8988T (cell line): ENCODE results near the gene GPRIN1.
"Not testable (repeated sequence)": the region's sequence is repeated elsewhere in the genome, so short reads cannot be mapped to it uniquely, and the experiment has no call there.

Source experiments
- DNase-seq: peaks from one replicate; pipeline ENCODE4 v3.0.0; 2011

GPRIN1 gene

GRCh38 chr5:176564002-176564401 lies 46.0 kb downstream of the GPRIN1 start:
- no peak for DNase-seq

DNA sequence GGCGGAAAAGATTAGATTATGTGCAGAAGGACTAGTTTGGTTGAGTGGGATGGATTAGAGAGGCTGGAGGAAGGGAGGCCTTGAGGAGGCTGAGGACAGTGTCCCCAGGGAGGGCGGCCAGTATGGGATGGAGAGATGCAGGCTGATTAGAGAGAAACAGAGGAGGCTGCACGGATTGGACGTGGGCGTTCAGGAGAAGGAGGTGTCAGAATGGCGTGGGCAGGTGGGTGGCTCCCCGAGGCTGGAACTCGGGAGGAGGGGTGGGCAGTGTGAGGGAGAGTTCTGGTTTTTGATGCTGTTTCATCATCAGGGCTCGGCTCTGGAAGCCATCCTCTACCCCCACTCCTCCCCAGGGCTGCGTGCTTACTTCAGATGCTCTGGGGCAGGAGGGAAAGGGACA lies 47.8 kb downstream of the GPRIN1 start:
- no peak for DNase-seq

DNA sequence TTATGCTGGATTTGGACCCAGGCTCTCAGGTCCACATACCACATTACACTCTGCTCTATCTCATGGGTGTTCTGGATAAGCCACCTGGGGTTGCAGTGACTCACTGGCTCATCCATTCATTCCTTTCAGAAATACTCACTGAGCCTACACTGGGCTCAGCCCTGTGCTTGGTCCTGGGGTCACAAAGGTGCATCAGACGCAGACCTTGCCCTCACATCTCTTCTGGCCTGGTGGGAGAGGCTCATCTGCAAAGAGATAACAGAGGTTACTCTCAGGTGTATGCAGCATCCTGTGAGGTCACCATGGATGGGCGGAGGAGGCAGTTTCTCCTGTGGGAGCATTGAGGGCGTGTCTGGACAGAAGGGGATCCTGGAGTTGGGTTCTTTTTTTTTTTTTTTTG lies 48.7 kb downstream of the GPRIN1 start:
- no peak for DNase-seq

DNA sequence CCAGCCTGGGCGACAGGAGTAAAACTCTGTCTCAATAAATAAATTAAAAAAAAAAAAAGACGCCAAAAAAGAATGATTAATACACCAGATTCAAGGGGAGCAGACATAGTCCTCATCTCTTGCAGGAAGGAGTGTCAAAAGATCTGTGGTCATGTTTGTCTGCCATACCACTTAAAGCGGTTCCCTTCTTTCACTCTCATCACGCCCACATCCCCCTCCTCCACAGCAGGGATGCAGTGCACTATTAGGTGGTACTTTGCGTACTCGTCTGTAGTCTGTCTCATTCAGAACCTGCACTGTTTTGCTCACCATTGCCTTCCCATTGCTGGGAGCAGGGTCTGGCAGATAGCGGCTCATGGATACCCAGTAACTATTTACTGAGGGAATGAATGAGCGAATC lies 49.6 kb downstream of the GPRIN1 start:
- no peak for DNase-seq

- DNase-seq = no peak
Observed at GRCh38 chr5:176559683-176560082, 50.3 kb downstream of the GPRIN1 start.

GRCh38 chr5:176557846-176558245 lies 52.1 kb downstream of the GPRIN1 start:
- DNase-seq = no peak

DNA sequence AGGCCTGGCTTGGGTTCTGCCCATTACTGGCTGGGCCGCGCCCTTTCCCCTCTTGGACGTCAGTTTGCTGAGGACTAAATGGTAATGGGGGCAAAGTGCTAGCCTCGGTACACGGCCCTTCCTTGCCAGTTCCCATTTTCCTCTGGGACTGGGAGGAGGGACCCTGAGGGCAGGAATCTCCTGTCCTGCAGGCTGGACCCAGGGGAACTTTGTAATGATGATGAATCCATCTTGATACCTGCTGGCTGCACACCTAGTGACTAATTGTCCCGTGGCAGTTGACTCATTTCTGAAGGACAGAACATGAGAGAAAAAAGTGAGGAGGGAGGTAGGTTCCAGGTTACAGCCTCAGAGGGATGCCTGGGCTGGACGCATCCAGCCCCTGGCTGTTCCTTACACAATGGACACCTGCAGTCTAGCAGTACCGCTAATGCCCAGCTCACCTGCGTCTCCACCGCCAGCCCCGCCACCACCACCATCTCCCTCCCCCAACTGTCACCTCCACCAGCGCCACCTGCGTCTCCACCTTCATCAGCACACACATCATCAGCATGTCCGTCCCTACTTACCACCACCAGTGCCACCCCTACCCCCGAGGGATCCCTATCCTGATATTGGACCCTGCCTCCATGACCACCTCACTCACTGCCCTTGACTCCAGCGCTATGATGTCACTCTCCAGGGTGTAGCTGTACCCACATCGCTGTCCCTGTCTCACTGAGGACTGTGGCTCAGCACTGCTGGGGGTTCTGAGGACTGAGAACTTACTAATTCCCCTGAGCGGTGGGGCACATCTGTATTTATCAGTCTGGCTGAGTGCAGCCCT lies 56.5 kb downstream of the GPRIN1 start:
- DNase-seq = no peak

- no peak for DNase-seq
Observed at GRCh38 chr5:176552332-176552869, 57.6 kb downstream of the GPRIN1 start.

DNA sequence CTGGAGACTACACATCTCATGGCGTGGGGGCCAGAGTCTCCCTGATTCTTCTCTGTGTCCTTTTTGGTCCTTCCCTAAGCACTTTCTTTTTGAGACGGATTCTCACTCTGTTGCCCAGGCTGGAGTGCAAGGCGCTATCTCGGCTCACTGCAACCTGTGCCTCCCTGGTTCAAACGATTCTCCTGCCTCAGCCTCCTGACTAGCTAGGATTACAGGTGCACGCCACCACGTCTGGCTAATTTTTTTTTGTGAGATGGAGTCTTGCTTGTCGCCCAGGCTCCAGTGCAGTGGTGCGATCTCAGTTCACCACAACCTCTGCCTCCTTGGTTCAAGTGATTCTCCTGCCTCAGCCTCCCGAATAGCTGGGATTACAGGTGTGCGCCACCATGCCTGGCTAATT lies 59.0 kb downstream of the GPRIN1 start:
- not testable (repeated sequence) for DNase-seq

GRCh38 chr5:176550275-176550831 lies 59.6 kb downstream of the GPRIN1 start:
- DNase-seq = no peak

DNA sequence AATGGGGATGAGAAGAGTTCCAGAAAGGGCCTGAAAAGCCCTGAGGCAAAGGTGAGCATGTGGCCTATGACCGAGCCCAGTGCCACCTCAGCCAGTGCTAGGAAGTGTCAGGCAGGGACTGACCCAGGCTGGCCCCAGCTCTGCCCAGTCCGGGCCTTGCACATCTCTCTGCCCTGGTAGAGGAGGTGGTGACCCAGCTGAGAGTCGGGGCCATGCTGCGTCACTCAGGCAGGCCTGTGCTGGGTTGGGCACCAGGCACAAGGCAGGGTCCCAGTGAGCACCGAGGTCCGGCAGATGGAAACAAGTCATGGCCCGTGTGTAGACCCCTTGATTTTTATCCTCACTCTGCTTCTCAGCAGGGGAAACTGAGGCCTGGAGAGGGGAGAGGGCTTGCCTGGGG lies 60.1 kb downstream of the GPRIN1 start:
- no peak for DNase-seq

- DNase-seq = no peak
Observed at GRCh38 chr5:176548967-176549444, 61.0 kb downstream of the GPRIN1 start, which contains the start of gene CDHR2. Gene CDHR2, plus strand, starts transcription at chr5:176549342. Its CDS starts 16,011 bp downstream, at chr5:176565353.

DNA sequence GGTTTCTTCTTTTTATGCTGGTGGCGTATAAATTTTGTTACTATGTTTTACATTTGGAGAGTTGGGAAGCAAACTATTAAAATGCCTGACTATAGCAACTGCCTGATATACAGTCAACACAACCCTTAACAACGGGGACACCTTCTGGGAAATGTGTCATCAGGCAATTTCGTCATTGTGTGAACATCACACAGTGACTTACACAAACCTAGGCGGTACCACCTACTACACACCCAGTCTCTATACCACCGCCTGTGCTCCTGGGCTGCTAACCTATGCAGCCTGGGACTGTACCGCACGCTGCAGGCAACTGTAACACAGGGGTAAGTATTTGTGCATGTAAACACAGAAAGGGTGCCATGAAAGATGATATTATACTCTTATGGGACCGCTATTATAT lies 62.2 kb downstream of the GPRIN1 start:
- DNase-seq = no peak
